Measurements from ENCODE around the gene POR. TPM values are rescaled to one million over a fixed set of nuclear protein-coding genes. Genes with fewer than 3 reads are reported as not detected.

Gene POR
- total and polyA plus RNA-seq, 2 of the 8 experiments (the other 6 are each of a cell fraction or from before 2014, with no cell fraction given): 98.7 to 144 TPM

DNA sequence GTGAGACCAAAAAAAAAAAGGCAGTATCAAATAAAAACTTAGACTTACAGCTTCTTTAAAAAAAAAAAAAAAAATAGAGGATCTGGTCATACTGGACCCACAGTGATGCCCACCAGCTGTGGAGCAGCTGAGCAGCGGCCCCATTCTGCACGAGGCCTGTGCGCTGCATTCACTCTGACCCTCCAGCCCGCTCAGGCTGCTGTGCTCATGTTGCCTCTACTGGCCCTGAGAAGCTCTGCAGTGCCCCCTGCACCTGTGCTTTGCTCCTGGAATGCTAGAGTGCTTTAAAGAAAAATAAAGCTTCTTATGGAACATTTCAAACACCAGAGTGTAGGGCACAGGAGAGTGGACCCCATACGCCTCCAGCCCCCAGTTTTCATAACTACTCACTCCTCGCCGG lies 46.3 kb downstream of the POR start:
- Histone ChIP-seq H4K91ac (replicated peaks; ENCODE audit: insufficient read length, low read length) (no peak overlapping the region), H2BK12ac (ENCODE audit: low read depth, low read length) (no peak overlapping the region), H3K9ac (replicated peaks in 1 of 4; ENCODE audit: extremely low read depth in 1 of 4, low read depth in 3 of 4, low read length in 3 of 4) (no peak overlapping the region), H4K20me1 (replicated peaks in 1 of 2; ENCODE audit: control insufficient read depth in 1 of 2, insufficient read depth in 2 of 2, low read length in 2 of 2) (peaks cover 3 to 4% of the 10 kb centered on the region in 2 experiments), H3K14ac (ENCODE audit: insufficient read length) (no peak overlapping the region), H4K8ac (ENCODE audit: extremely low read depth, insufficient read depth, low read length) (no peak overlapping the region), H3K18ac (ENCODE audit: extremely low read depth, low read length) (no peak overlapping the region), H2BK20ac (ENCODE audit: low read length) (no peak overlapping the region), H2AK5ac (ENCODE audit: low read depth, low read length) (no peak overlapping the region), H2BK5ac (ENCODE audit: low read depth, low read length) (no peak overlapping the region), H3K4me3 (ENCODE audit: extremely low read depth in 1 of 4, insufficient read depth in 2 of 4, low read depth in 3 of 4, low read length in 4 of 4) (no peak overlapping the region), H3K56ac (replicated peaks; ENCODE audit: insufficient read length, low read depth, low read length) (no peak overlapping the region), H4K5ac (ENCODE audit: insufficient read length, low read depth, low read length) (no peak overlapping the region), H3K27ac (ENCODE audit: low read depth, low read length) (no peak overlapping the region), H3K4me2 (ENCODE audit: insufficient read depth in 1 of 2, low read depth in 2 of 2, low read length in 2 of 2) (no peak overlapping the region), H3K23ac (ENCODE audit: insufficient read length) (no peak overlapping the region), H3K23me2 (ENCODE audit: low read depth, low read length) (no peaks in the 10 kb centered on the region), H3K27me3 (replicated peaks in 1 of 4; ENCODE audit: control insufficient read depth in 3 of 4, extremely low read depth in 1 of 4, insufficient read depth in 3 of 4, low read length in 3 of 4) (no peaks in the 10 kb centered on the region), H3K79me2 (ENCODE audit: control insufficient read depth in 1 of 2, insufficient read depth in 2 of 2, low read length in 2 of 2) (no peaks in the 10 kb centered on the region; a peak in 1 of 4 replicates), H2BK15ac (ENCODE audit: low read length) (no peak overlapping the region), H2AFZ (ENCODE audit: low read length) (no peak overlapping the region), H2BK120ac (replicated peaks; ENCODE audit: low read depth, low read length) (no peak overlapping the region), H3K36me3 (ENCODE audit: control insufficient read depth in 2 of 4, insufficient read depth in 4 of 4, low read length in 3 of 4) (peaks cover 0 to 23% (median 5%) of the 10 kb centered on the region in 4 experiments; a peak in 6 of 8 replicates), H3K4ac (replicated peaks; ENCODE audit: insufficient read length, low read depth, low read length) (no peak overlapping the region), H3K79me1 (ENCODE audit: low read depth, low read length) (no peaks in the 10 kb centered on the region; the same call in 1 of the 2 replicates), H3K9me3 (ENCODE audit: insufficient read depth in 2 of 2, low read depth in 1 of 2, low read length in 1 of 2) (no peaks in the 10 kb centered on the region), H3K4me1 (replicated peaks in 1 of 4; ENCODE audit: control insufficient read depth in 3 of 4, insufficient read depth in 4 of 4, low read length in 3 of 4) (peaks cover 2 to 10% (median 5%) of the 10 kb centered on the region in 4 experiments)
- no peak for DNase-seq (ENCODE audit: low read depth in 1 of 2, low spot score in 2 of 2)
- CTCF ChIA-PET (ENCODE audit: partially characterized antibody): interaction anchor here (0.7 to 2.2 kb wide), 11 partner anchors 9 to 95 kb away, joined by 3 to 11 read pairs (median 6); no protein-coding TSS in a partner anchor
- no peak for FAIRE-seq
- TF ChIP-seq RAD21 (IDR thresholded peaks at IDR 0.05 in 1 of 2, conservative IDR thresholded peaks at IDR 0.05 in 1 of 2; ENCODE audit: low read depth in 2 of 2, low read length in 2 of 2): peak; percentile 57 to 67
- TF ChIP-seq CBX8 (IDR thresholded peaks at IDR 0.05; ENCODE audit: borderline replicate concordance, low read depth, low read length): no peak
- no peak for TF ChIP-seq SAP30 (IDR thresholded peaks at IDR 0.05; ENCODE audit: insufficient read depth, insufficient replicate concordance, low read length)
- TF ChIP-seq TCF12 (IDR thresholded peaks at IDR 0.05; ENCODE audit: low read depth, low read length): no peak
- peak; percentile 49 to 58 (median 50) for TF ChIP-seq CTCF (IDR thresholded peaks at IDR 0.05; ENCODE audit: control extremely low read depth in 1 of 3, insufficient read depth in 1 of 3, low read depth in 1 of 3, low read length in 3 of 3)
- POLR2A ChIA-PET (ENCODE audit: partially characterized antibody): interaction anchor here (0.7 to 1.5 kb wide), 6 partner anchors 10 to 70 kb away, joined by 3 to 6 read pairs (median 4); no protein-coding TSS in a partner anchor
- 88% methylated on average over 7 of the region's 7 CpGs; no CpG with 5 or more reads in 1 of the 2 experiments for WGBS, 2 experiments (ENCODE audit: extremely low coverage in 1 of 2, insufficient coverage in 1 of 2, insufficient read length in 1 of 2, insufficient replicate concordance in 2 of 2, low coverage in 1 of 2, low lambda C conversion rate in 2 of 2, missing lambda C conversion rate in 1 of 2)
